ENCODE data around the gene EYA2. TPM values are rescaled to one million over a fixed set of nuclear protein-coding genes. Genes with fewer than 3 reads are reported as not detected.

EYA2 gene
- total RNA-seq, 4 donors from 2014 or later = 0.47 to 4.1 (median 2.2) TPM

DNA sequence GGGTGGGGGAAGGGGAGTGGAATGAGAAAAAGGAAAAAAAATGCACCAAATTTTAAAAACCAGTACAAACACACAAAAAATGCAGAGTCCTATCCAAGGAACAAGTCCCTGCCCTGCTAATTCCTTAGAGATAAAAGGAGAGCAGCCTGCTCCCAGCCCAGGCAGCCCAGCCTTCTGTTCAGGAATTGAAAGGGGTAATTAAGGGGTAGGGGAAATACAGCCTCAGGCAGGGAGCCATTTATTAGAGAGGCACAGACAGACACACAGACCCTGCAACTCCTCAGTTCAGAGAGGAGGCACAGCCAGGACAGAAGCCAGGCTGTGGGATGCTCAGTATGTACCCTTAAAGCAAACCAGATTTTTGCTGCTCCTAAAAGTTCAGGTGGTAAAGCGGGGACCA lies 137.2 kb downstream of the EYA2 start:
- no peak overlapping the region for H3K27ac ChIP-seq
- 80% methylated on average over 1 of the region's 1 CpG; no CpG with 5 or more reads in 1 of the 2 donors for WGBS, 2 donors (ENCODE audit: low coverage in 1 of 2)
- H3K4me3 ChIP-seq = no peak overlapping the region
- ATAC-seq = no peak
- H3K36me3 ChIP-seq = no peaks in the 10 kb centered on the region
- TF ChIP-seq, protein P1, sequence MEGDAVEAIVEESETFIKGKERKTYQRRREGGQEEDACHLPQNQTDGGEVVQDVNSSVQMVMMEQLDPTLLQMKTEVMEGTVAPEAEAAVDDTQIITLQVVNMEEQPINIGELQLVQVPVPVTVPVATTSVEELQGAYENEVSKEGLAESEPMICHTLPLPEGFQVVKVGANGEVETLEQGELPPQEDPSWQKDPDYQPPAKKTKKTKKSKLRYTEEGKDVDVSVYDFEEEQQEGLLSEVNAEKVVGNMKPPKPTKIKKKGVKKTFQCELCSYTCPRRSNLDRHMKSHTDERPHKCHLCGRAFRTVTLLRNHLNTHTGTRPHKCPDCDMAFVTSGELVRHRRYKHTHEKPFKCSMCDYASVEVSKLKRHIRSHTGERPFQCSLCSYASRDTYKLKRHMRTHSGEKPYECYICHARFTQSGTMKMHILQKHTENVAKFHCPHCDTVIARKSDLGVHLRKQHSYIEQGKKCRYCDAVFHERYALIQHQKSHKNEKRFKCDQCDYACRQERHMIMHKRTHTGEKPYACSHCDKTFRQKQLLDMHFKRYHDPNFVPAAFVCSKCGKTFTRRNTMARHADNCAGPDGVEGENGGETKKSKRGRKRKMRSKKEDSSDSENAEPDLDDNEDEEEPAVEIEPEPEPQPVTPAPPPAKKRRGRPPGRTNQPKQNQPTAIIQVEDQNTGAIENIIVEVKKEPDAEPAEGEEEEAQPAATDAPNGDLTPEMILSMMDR (IDR thresholded peaks at IDR 0.05) = no peak
- TF ChIP-seq POLR2A (IDR thresholded peaks at IDR 0.05) (no peak), POLR2AphosphoS5 (IDR thresholded peaks at IDR 0.05) (no peak), EP300 (IDR thresholded peaks at IDR 0.05) (no peak)
- H3K4me1 ChIP-seq = peaks cover 0 to 18% (median 0%) of the 10 kb centered on the region in 3 donors
- H3K27me3 ChIP-seq = no peaks in the 10 kb centered on the region
- H3K9me3 ChIP-seq = peaks cover 0 to 20% (median 0%) of the 10 kb centered on the region in 3 donors

DNA sequence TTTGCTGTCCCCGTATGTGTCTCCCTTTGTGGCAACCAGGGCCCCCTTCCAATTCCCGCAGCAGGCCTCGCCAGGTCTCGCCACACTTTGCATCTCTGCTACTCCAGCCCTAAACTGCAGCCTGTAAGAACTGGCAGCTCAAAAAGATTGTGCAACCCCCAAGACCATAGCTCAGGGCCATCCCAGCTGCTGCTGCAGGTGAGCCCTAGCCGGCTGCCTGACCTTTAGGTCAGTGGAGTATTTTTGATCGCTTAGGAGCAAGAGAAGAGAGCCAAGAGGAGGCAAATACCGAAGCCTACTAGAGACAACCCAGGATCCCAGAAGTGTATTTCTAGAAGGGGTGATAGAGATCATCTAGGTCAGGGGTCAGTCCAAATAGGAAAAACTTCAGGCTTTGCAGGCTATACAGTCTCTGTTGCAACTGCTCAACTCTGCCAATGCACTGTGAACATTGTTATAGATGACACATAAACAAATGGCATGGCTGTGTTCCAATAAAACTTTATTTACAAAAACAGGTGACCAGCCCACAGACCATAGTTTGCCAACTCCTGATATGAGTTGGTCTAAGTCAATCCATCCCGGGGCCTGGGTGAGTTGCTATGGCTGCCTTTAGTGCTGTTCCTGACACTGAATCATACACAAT lies 138.4 kb downstream of the EYA2 start:
- H3K4me3 ChIP-seq = no peak overlapping the region
- H3K27me3 ChIP-seq = no peaks in the 10 kb centered on the region
- TF ChIP-seq POLR2AphosphoS5 (IDR thresholded peaks at IDR 0.05) = no peak
- no peak for TF ChIP-seq POLR2A (IDR thresholded peaks at IDR 0.05)
- no peak for TF ChIP-seq EP300 (IDR thresholded peaks at IDR 0.05)
- TF ChIP-seq, protein P1 (IDR thresholded peaks at IDR 0.05) = no peak
- H3K4me1 ChIP-seq = peaks cover 0 to 18% (median 0%) of the 10 kb centered on the region in 3 donors
- 57 to 94% methylated on average over 1 to 5 of the region's 8 CpGs for WGBS, 2 donors (ENCODE audit: low coverage in 1 of 2)
- H3K36me3 ChIP-seq = no peaks in the 10 kb centered on the region
- H3K9me3 ChIP-seq = peaks cover 0 to 19% (median 0%) of the 10 kb centered on the region in 3 donors
- ATAC-seq = no peak
- no peak overlapping the region for H3K27ac ChIP-seq

GRCh38 chr20:47033665-47034064 lies 139.0 kb downstream of the EYA2 start:
- H3K4me1 ChIP-seq = peaks cover 0 to 18% (median 0%) of the 10 kb centered on the region in 3 donors
- H3K27ac ChIP-seq = no peak overlapping the region
- H3K9me3 ChIP-seq = peaks cover 0 to 13% (median 0%) of the 10 kb centered on the region in 3 donors
- no peak overlapping the region for H3K4me3 ChIP-seq
- ATAC-seq = no peak
- no peaks in the 10 kb centered on the region for H3K36me3 ChIP-seq
- H3K27me3 ChIP-seq = no peaks in the 10 kb centered on the region
- TF ChIP-seq POLR2A (IDR thresholded peaks at IDR 0.05) (no peak), POLR2AphosphoS5 (IDR thresholded peaks at IDR 0.05) (no peak), EP300 (IDR thresholded peaks at IDR 0.05) (no peak)
- TF ChIP-seq, protein P1 (IDR thresholded peaks at IDR 0.05) = no peak

DNA sequence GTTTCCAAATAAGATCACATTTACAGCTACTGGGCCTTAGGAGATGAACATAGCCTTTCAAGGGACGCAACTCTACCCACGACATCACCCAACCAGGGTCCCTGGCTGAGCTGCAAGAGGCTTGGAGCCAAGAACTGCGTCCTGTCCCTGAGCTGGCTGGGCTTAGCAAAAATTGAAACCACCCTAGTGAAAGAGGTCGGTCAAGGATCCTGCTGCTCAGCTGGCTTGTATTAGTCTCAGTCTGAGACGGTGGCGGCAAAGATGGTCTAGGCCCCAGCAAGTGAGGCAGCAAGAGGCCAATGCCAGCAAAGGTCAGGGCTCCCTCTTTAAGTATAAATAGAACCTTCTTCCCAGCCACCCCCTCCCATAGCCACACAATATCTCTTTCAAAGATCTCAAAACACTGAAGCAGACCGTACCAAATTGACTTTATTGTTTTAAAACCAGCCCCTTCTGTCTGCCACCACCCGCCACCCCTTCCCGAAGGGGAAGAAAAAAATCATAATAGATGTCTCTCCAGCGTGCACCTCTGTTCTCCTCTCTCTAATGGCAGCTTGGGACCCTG lies 140.5 kb downstream of the EYA2 start:
- WGBS, 2 donors (ENCODE audit: low coverage in 1 of 2) = 34 to 64% methylated on average over 4 to 7 of the region's 10 CpGs
- no peak overlapping the region for H3K27ac ChIP-seq
- TF ChIP-seq POLR2AphosphoS5 (IDR thresholded peaks at IDR 0.05) (no peak), POLR2A (IDR thresholded peaks at IDR 0.05) (no peak)
- no peaks in the 10 kb centered on the region for H3K27me3 ChIP-seq
- H3K36me3 ChIP-seq = no peaks in the 10 kb centered on the region
- no peak for ATAC-seq
- H3K9me3 ChIP-seq = peaks cover 0 to 7% (median 0%) of the 10 kb centered on the region in 3 donors
- H3K4me1 ChIP-seq = peaks cover 0 to 13% (median 0%) of the 10 kb centered on the region in 3 donors
- no peak overlapping the region for H3K4me3 ChIP-seq

- H3K27me3 ChIP-seq = no peaks in the 10 kb centered on the region
- no peak overlapping the region for H3K27ac ChIP-seq
- no peaks in the 10 kb centered on the region for H3K36me3 ChIP-seq
- H3K9me3 ChIP-seq = peaks cover 0 to 7% (median 0%) of the 10 kb centered on the region in 3 donors
- no peak for ATAC-seq
- peaks cover 0 to 2% (median 0%) of the 10 kb centered on the region in 3 donors for H3K4me1 ChIP-seq
- TF ChIP-seq, protein P1 (IDR thresholded peaks at IDR 0.05) = no peak
- TF ChIP-seq POLR2A (IDR thresholded peaks at IDR 0.05) = no peak
- no peak for TF ChIP-seq POLR2AphosphoS5 (IDR thresholded peaks at IDR 0.05)
- TF ChIP-seq EP300 (IDR thresholded peaks at IDR 0.05) = no peak
- 56 to 68% methylated on average over 11 to 12 of the region's 12 CpGs for WGBS, 2 donors (ENCODE audit: low coverage in 1 of 2)
- no peak overlapping the region for H3K4me3 ChIP-seq
These were observed 141.6 kb downstream of the EYA2 start for GRCh38 chr20:47036091-47036870.

All from gastroesophageal sphincter (tissue), 4 donors.